Endothelial cell of umbilical vein (primary cell): ENCODE measurements around the gene TDRD7. TPM values are rescaled to one million over a fixed set of nuclear protein-coding genes. Genes with fewer than 3 reads are reported as not detected.

Experiments used
- BruUV-seq: library from RNA; stranded (reverse); fragments of 400-500 nt; replicated peaks from 2 replicates; lab custom pipeline; 2021; lab: Mats Ljungman, UMichigan
- CTCF ChIA-PET: fragments of 300-600, 350-600 bp; sonication (Branson Sonifier 250); formaldehyde crosslinking; loops from one replicate; lab custom pipeline; 2021; ENCODE audit warnings: antibody characterized with exemption, inconsistent platforms; lab: Charles Lee
- POLR2A ChIA-PET: fragments of 300-600, 350-600 bp; sonication (Branson Sonifier 250); formaldehyde crosslinking; loops from one replicate; lab custom pipeline; 2021; ENCODE audit warnings: antibody characterized with exemption, inconsistent platforms; lab: Charles Lee
- DNase-seq: peaks from one replicate; pipeline ENCODE4 v3.0.0-alpha.2; 2011; ENCODE audit warnings: low read depth, low spot score
- FAIRE-seq: peaks from 2 replicates; lab custom pipeline; 2011; peaks lifted over from hg19 to GRCh38; lab: Jason Lieb, UNC
- H2AFZ ChIP-seq: 2 replicates; pipeline ENCODE4 v1.6.0; 2012; ENCODE audit warnings: low read depth, low read length, control low read depth, inconsistent platforms
- H3K27ac ChIP-seq: 2 replicates; pipeline ENCODE4 v1.5.1; 2011; ENCODE audit warnings: low read depth, mild to moderate bottlenecking, control low read depth, low read length, moderate library complexity; ENCODE audit not compliant: insufficient read depth
- H3K27me3 ChIP-seq, 2 experiments: 2 replicates each; pipeline versions ENCODE4 v1.6.0 to v1.6.1; 2011; ENCODE audit warnings: low read length in 2 of 2, mixed read lengths in 1 of 2; ENCODE audit not compliant: control insufficient read depth in 2 of 2, insufficient read depth in 2 of 2
- H3K36me3 ChIP-seq, 2 experiments: 2 replicates in 1 of 2; 3 replicates in 1 of 2; pipeline ENCODE4 v1.5.1; 2011; ENCODE audit warnings: low read length in 2 of 2, mild to moderate bottlenecking in 1 of 2, moderate library complexity in 1 of 2; ENCODE audit not compliant: control insufficient read depth in 2 of 2, insufficient read depth in 2 of 2; ENCODE audit errors: extremely low read depth in 1 of 2
- H3K4me1 ChIP-seq: 3 replicates; pipeline ENCODE4 v1.5.1; 2011; ENCODE audit warnings: mild to moderate bottlenecking, low read length; ENCODE audit not compliant: control insufficient read depth, insufficient read depth; ENCODE audit errors: extremely low read depth
- H3K4me2 ChIP-seq: 2 replicates; pipeline ENCODE4 v1.6.1; 2011; ENCODE audit warnings: low read length, control low read depth, mixed read lengths; ENCODE audit not compliant: insufficient read depth
- H3K4me3 ChIP-seq, 3 experiments: fragments of 200-600 bp in 1 of 3; sonication (generic), shearing (Covaris generic) in 1 of 3; replicated peaks in 1 of 3; 2 replicates each; pipeline ENCODE4 v1.5.1; 2011 to 2016; ENCODE audit warnings: control low read depth in 3 of 3, low read length in 3 of 3, mild to moderate bottlenecking in 2 of 3, inconsistent platforms in 1 of 3, low read depth in 1 of 3, moderate library complexity in 1 of 3; ENCODE audit not compliant: insufficient read depth in 1 of 3
- H3K79me2 ChIP-seq: 2 replicates; pipeline ENCODE4 v1.6.0; 2012; ENCODE audit warnings: low read length, inconsistent platforms; ENCODE audit not compliant: control insufficient read depth, insufficient read depth
- H3K9ac ChIP-seq: replicated peaks from 2 replicates; pipeline ENCODE3; 2011; ENCODE audit warnings: low read length, control low read depth; ENCODE audit not compliant: insufficient read depth; ENCODE audit errors: extremely low read depth
- H3K9me1 ChIP-seq: replicated peaks from 3 replicates; pipeline ENCODE4 v1.6.0; 2011; ENCODE audit warnings: mild to moderate bottlenecking, low read length; ENCODE audit not compliant: control insufficient read depth, insufficient read depth; ENCODE audit errors: extremely low read depth
- H3K9me3 ChIP-seq: replicated peaks from 2 replicates; pipeline ENCODE4 v1.5.1; 2012; ENCODE audit warnings: low read length, inconsistent platforms; ENCODE audit not compliant: control insufficient read depth, insufficient read depth
- H4K20me1 ChIP-seq: replicated peaks from 2 replicates; pipeline ENCODE3; 2011; ENCODE audit warnings: mild to moderate bottlenecking, low read length; ENCODE audit not compliant: control insufficient read depth, insufficient read depth; ENCODE audit errors: extremely low read depth
- EZH2 ChIP-seq: IDR thresholded peaks from 2 replicates; pipeline ENCODE4 v1.6.1; 2012; ENCODE audit warnings: borderline replicate concordance, low read depth, mild to moderate bottlenecking, moderate library complexity, low read length, inconsistent platforms; ENCODE audit not compliant: severe bottlenecking
- FOS ChIP-seq: IDR thresholded peaks from 2 replicates; pipeline ENCODE4 v1.6.1; 2011; ENCODE audit warnings: mild to moderate bottlenecking, low read length, moderate library complexity, borderline replicate concordance; ENCODE audit not compliant: insufficient read depth
- GATA2 ChIP-seq: IDR thresholded peaks from 2 replicates; pipeline ENCODE4 v1.7.0; 2011; ENCODE audit warnings: low read depth, mild to moderate bottlenecking, moderate library complexity, mixed read lengths, low read length; ENCODE audit not compliant: insufficient read length, insufficient read depth
- JUN ChIP-seq: IDR thresholded peaks from 2 replicates; pipeline ENCODE4 v1.6.1; 2011; ENCODE audit warnings: borderline replicate concordance, low read depth; ENCODE audit not compliant: insufficient read length, insufficient read depth
- MYC ChIP-seq: IDR thresholded peaks from one replicate; pipeline ENCODE4 v1.6.1; 2011; ENCODE audit warnings: mild to moderate bottlenecking, low read depth, low read length
- POLR2A ChIP-seq: IDR thresholded peaks from 2 replicates; pipeline ENCODE4 v1.6.1; 2012; ENCODE audit warnings: low read depth, mild to moderate bottlenecking, control low read depth, low read length
- POLR2AphosphoS5 ChIP-seq: IDR thresholded peaks from 2 replicates; pipeline ENCODE4 v1.6.1; 2012; ENCODE audit warnings: low read depth, mild to moderate bottlenecking, control low read depth, low read length, moderate library complexity; ENCODE audit not compliant: insufficient read depth
- dilution Hi-C: fragments of 300-500 bp; cut with MboI; formaldehyde crosslinking; loops from one replicate; pipeline ENCODE4 v1.15.0; 2019; ENCODE audit warnings: low sequenced_read_pairs; ENCODE audit not compliant: extremely low pct_ligation_motif_present
- intact Hi-C: fragments of 100-400 bp; cut with micrococcal nuclease; formaldehyde crosslinking; loops from one replicate; pipeline ENCODE4 v1.10.0; 2022
- polyA plus RNA-seq, 4 experiments: library from polyadenylated mRNA; depleted of rRNA in 3 of 4; stranded (reverse) in 3 of 4; unstranded in 1 of 4; fragments of >200 nt; gene quantifications; 2 replicates each; pipeline versions ENCODE4 v1.2.1 to v1.2.3, GENCODE V29; 2011 to 2012; ENCODE audit warnings: missing spikeins in 1 of 4
- total RNA-seq: library from RNA; stranded (reverse); gene quantifications from 2 replicates; pipeline ENCODE4 v1.2.3, GENCODE V29; 2021
- TF ChIP-seq, protein P1 (sequence below): IDR thresholded peaks from 2 replicates; pipeline ENCODE4 v1.6.1; 2011; ENCODE audit not compliant: insufficient read depth, insufficient read length
- TF ChIP-seq, protein P2 (sequence below), 2 donors: IDR thresholded peaks; 1 replicate in 1 of 2; 2 replicates in 1 of 2; pipeline ENCODE4 v1.5.1; 2011; ENCODE audit warnings: low read length in 2 of 2, mild to moderate bottlenecking in 2 of 2, moderate library complexity in 2 of 2, control low read depth in 1 of 2, inconsistent platforms in 1 of 2, low read depth in 1 of 2; ENCODE audit not compliant: insufficient read depth in 1 of 2; ENCODE audit errors: extremely low read depth in 1 of 2

Gene TDRD7
- total and polyA plus RNA-seq, 2 donors (not counting 3 experiments of a cell fraction or from before 2014, with no cell fraction given), result 4.9 to 11.5 TPM

DNA sequence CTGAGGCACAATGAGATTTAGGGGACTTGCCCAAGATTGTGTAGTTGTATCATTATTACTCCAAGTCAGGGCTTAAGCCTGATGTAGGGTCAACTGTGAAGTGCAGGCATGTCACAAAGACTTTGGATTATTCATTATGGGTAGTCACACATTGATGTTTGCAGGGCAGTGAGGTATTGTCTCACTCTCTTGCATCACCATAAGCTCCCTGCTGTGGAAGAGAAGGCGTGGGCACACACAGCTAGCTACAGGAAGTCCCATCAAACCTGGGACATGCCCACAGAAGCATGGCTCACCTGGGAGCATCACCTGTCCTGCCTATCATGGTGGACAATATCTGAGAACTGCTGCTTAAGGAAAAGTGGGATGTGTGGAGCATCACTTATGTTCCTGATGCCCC lies 131.7 kb downstream of the TDRD7 start:
- Histone ChIP-seq H2AFZ (no peak overlapping the region), H3K4me3 (no peak overlapping the region), H3K27ac (no peak overlapping the region), H3K79me2 (no peaks in the 10 kb centered on the region), H3K9me3 (no peaks in the 10 kb centered on the region), H3K4me2 (no peak overlapping the region), H3K4me1 (no peaks in the 10 kb centered on the region), H3K27me3 (peaks cover 0 to 4% of the 10 kb centered on the region in 2 experiments), H4K20me1 (no peaks in the 10 kb centered on the region), H3K9me1 (no peaks in the 10 kb centered on the region), H3K36me3 (no peaks in the 10 kb centered on the region), H3K9ac (no peak overlapping the region)
- no TSS peak for BruUV-seq
- POLR2A ChIA-PET, result no interaction called here
- CTCF ChIA-PET, result interaction anchor here (0.7 to 6.6 kb wide), 2 partner anchors 55 to 75 kb away, joined by 3 to 30 read pairs; no protein-coding TSS in a partner anchor
- intact Hi-C loops, result no loop called here
- FAIRE-seq (no peak), DNase-seq (no peak)
- dilution Hi-C loops, result no loop called here
- TF ChIP-seq, protein P1, sequence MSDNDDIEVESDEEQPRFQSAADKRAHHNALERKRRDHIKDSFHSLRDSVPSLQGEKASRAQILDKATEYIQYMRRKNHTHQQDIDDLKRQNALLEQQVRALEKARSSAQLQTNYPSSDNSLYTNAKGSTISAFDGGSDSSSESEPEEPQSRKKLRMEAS, result no peak
- TF ChIP-seq POLR2A (no peak), FOS (no peak), POLR2AphosphoS5 (no peak), GATA2 (no peak), EZH2 (no peak), JUN (no peak), MYC (no peak)
- TF ChIP-seq, protein P2, sequence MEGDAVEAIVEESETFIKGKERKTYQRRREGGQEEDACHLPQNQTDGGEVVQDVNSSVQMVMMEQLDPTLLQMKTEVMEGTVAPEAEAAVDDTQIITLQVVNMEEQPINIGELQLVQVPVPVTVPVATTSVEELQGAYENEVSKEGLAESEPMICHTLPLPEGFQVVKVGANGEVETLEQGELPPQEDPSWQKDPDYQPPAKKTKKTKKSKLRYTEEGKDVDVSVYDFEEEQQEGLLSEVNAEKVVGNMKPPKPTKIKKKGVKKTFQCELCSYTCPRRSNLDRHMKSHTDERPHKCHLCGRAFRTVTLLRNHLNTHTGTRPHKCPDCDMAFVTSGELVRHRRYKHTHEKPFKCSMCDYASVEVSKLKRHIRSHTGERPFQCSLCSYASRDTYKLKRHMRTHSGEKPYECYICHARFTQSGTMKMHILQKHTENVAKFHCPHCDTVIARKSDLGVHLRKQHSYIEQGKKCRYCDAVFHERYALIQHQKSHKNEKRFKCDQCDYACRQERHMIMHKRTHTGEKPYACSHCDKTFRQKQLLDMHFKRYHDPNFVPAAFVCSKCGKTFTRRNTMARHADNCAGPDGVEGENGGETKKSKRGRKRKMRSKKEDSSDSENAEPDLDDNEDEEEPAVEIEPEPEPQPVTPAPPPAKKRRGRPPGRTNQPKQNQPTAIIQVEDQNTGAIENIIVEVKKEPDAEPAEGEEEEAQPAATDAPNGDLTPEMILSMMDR (IDR thresholded peaks at IDR 0.05; ENCODE audit: extremely low read depth in 1 of 2, insufficient read depth in 1 of 2, low read depth in 1 of 2, low read length in 2 of 2), result no peak
